Stimulated activated CD8-positive, alpha-beta memory T cell treated with anti-CD3 and anti-CD28 coated beads, Interleukin-7, amount 100 ng/mL, for 48 hours (primary cell): ENCODE data around the gene CDKL2.
"Not testable (repeated sequence)": the region's sequence is repeated elsewhere in the genome, so short reads cannot be mapped to it uniquely, and the experiment has no call there.

ENCODE experiments used
- DNase-seq, 2 donors: peaks; one replicate each; pipeline ENCODE4 v3.0.0-alpha.2; 2020; ENCODE audit warnings: low read depth in 1 of 2; ENCODE audit errors: extremely low read depth in 1 of 2

Gene CDKL2

DNA sequence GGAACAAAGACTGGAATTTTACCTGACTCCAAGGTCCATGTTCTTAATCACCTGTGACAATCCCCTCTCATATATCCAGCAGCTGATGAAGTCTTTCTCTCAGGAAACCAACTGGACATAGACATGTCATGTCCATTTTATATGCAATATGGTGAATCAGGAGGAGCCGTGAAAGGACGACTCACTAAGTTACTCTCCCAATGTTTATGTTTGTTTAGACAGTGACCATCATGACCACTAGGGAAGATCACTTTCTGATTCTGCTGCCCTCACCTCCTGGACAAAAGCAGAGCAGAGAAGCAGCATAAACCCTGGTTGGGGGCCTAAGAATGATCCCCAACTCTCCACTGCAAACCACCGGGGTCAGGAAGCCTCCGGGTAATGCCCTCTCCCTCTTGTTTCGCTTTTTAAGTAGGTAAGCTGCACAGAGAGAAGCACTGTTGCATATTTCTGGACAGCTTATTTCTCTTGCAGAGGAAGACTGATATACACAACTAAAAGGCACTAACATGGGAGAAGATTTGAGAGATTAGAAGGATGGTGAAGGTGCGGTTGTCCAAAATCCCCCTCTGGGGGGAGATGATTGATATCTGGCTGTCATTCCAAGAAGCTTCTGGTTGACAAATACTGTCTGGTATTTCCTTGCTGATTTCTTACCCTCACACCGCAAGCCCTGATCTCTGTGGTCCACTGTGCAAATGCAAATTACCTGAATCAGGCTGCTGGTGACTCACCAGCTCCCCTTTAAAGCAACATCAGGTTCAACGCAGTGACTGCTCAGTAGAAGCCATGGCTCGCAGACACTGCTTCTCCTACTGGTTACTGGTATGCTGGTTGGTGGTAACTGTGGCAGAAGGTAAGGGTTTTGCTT is 74.8 kb downstream of the CDKL2 start, which contains the start of gene ODAPH:
TSS of gene ODAPH (plus strand) at position 773 of the 871 bp plus-strand sequence. CDS start at position 790, 17 bp downstream.
- peak; percentile 3 to 33 for DNase-seq

DNA sequence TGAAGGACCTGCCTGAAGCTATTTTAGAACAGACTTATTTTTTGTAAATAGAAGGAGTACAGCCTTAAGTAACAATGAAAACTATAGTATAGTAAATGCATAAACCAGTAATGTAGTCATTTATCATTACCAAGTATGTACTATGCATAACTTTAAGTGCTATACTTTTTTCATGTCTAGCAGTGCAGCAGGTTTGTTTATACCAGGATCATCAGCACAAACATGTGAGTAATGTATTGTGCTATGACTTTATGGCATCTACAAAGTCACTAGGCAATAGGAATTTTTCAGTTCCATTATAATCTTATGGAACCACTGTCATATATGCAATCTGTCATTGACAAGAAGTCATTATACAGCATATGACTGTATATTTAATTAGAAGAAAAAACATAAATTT is 77.9 kb downstream of the CDKL2 start:
- DNase-seq = no peak

DNA sequence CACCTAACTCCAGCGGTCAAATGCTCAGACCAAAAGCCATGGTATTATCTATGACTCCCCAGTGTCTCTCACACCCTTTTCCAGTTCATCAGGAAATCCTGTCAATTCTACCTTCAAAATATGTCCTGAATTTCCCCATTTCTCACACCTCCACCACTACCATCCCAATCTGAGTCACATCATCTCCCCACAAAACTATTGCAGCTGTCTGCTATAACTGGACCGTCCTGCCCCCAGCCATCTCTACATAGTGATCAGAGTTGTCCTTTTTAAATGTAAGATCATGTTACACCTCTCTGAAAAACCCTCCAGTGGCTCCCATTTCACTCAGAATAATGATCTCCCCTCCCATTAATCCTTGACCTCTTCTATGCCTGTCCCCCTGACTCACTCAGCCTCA is 81.3 kb downstream of the CDKL2 start:
- no peak for DNase-seq

DNA sequence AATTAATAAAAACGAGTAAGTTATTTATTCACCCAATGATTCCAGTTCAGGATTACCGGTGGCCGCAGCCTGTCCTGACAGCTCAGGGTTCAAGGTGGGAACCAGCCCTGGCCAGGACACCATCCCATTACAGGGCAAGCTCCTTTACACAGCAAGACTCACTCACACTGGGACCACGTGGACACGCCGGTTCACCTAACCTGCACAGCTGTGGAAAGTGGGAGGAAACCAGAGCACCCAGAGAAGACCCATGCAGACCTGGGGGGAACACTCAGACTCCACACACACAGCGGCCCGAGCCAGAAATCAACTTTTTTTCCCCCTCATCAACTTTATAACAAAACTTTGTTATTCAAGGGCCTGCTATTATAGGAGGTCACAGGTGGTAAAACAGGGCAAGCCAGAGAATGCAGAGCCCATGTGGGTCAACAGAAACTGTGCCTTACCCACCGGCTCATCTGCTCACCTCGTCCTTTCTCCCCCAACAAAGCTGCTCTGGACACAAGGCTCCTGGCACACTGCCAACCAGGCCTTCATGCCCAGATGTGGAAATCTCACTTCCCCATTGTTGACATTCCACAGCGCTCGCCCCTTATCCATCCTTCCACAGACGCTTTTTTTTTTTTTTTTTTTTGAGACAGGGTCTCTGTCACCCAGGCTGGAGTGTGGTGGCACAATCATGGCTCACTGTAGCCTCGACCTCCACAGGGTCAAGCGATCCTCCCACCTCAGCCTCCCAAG is 82.5 kb downstream of the CDKL2 start:
- DNase-seq = no peak

DNA sequence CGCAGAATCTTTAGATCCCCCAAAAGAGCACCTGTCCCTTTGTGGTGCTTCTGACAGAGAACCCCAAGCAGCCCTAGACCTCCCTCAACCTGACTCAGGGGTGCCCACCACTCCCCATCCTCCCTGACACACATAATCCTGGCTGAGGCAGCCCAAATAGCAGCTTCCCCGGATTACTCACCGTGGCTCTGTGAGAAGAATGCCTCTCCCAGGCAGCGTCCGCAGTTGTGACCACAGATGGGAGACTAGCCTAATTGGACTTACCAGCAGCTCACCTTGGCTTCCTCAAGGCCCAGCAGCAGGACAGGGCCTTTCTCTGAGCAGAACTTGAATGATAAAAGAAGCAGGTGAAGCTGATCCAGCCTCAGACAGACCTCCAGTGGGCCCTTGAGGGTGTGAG is 84.8 kb downstream of the CDKL2 start:
- no peak for DNase-seq

DNA sequence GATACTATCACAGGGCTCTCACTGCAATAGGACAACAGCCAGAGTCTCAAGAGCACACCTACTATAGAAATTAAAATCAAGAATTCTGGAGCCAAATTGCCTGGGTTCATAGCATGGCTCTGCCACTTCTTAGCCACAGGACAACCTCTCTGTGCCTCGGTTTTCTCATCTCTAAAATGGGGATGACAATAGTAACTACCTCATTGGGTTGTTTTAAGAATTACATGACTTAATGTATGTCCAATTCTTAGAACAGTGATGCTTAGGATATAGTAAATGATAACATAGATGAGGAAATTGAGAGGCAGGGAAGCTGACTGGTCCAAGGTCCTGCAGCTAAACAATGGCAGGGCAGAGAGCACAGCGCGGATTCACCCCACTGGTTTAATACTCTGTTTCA is 85.5 kb downstream of the CDKL2 start:
- DNase-seq = no peak

DNA sequence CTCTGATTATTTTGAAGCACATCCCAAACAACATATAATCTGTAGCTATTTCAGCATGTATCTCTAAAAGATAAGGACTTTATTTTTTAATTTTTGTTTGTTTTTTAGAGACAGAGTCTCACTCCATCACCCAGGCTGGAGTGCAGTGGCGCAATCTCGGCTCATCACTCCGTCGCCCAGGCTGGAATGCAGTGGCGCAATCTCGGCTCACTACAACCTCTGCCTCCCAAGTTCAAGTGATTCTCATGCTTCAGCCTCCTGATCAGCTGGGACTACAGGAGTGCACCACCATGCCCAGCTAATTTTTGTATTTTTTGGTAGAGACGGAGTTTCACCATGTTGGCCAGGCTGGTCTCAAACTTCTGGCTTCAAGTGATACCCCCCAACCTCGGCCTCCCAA is 86.1 kb downstream of the CDKL2 start:
- DNase-seq = not testable (repeated sequence)

DNA sequence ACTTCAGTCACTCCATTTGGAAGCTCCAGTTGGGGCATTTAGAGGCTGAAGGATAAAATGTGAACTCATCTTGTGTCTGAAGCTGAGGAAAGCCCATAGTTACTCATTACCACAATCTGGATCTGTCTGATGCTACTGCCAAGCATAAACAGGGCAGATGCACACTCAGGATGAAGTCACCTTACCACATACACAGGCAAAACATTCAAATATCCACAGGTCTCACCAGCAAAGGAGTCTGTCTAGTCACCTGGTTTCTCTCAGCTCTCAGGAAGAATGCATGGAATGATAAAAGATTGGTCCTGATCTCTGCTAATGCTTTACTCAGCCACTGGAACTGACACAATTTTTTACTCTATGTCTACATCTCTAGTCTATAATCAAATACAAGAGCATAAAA is 87.5 kb downstream of the CDKL2 start:
- no peak for DNase-seq

DNA sequence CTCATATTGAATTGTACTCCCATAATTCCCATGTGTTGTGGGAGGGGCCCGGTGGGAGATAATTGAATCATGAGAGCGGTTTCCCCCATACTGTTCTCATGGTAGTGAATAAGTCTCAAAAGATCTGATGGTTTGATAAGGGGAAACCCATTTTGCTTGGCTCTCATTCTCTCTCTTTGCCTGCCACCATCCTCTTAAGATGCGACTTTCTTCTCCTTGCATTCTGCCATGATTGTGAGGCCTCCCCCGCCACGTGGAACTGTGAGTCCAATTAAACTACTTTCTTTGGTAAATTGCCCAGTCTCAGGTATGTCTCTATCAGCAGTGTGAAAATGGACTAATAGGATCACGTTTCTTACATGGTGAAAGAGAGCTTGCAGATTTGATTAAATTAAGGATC is 93.0 kb downstream of the CDKL2 start:
- DNase-seq = not testable (repeated sequence)

DNA sequence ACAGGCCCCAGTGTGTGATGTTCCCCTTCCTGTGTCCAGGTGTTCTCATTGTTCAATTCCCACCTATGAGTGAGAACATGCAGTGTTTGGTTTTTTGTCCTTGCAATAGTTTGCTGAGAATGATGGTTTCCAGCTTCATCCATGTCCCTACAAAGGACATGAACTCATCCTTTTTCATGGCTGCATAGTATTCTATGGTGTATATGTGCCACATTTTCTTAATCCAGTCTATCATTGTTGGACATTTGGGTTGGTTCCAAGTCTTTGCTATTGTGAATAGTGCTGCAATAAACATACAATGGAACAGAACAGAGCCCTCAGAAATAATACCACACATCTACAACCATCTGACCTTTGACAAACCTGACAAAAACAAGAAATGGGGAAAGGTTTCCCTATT is 96.4 kb downstream of the CDKL2 start:
- not testable (repeated sequence) for DNase-seq

DNA sequence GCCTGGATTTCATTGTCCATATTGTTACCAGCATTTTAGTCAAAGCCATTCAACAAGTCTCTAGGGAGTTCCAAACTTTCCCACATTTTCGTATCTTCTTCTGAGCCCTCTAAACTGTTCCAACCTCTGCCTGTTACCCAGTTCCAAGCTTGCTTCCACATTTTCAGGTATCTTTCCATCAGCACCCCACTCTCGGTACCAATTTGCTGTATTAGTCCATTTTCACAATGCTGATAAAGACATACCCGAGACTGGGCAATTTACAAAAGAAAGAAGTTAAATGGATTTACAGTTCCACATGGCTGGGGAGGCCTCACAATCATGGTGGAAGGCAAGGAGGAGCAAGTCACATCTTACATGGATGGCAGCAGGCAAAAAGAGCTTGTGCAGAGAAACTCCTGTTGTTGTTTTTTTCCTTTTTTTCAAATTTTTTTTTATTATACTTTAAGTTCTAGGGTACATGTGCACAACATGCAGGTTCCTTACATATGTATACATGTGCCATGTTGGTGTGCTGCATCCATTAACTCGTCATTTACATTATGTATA is 96.9 kb downstream of the CDKL2 start:
- DNase-seq = not testable (repeated sequence)

DNA sequence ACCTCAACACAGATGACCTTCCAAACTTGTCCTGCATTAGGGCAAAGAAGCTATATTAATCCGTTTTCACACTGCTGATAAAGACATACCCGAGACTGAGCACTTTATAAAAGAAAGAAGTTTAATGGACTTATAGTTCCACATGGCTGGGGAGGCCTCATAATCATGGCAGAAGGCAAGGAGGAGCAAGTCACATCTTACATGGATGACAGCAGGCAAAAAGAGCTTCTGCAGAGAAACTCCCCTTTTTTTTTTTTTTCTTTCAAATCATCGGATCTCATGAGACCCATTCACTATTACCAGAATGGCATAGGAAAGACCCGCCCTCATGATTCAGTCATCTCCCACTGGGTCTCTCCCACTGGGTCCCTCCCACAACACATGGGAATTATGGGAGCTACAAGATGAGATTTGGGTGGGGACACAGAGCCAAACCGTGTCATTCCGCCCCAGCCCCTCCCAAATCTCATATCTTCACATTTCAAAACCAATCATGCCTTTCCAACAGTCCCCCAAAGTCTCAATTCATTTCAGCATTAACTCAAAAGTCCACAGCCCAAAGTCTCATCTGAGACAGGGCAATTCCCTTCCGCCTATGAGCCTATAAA is 98.7 kb downstream of the CDKL2 start:
- DNase-seq = not testable (repeated sequence)

DNA sequence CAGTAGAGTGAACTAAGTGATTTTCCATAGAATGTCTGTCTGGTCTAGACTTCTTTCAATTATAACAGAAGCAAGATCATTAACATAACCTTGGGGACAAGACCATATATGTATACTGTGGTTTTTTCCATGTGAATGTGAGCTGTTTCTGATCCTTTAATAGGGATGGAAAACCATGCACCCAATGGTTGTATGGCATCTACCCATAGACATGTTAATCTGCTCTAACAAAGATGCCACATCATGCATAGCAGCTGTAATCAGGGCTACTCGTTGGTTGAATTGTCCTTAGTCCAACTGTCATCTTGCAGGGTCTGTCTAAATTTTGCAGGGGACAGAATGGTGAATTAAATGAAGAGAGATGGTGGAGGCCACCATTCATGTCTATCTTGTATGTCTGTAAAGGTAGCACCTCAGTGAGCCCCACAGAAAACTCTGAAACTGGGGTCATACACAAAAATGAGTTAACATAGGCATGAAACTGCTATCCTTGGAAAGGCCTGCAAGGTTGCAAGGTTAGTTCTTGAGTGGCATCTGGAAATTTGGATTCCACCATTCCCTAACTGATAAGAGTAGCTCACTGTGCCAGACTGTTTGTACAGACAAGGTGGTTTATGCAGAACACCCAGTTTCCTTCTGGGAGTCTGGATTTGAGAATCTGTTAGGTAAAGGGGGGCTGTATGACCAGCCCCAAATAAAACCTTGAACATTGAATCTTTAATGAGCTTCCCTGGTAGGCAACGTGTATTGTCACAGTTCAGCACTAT is 99.6 kb downstream of the CDKL2 start:
- no peak for DNase-seq
